Gastroesophageal sphincter (tissue), 4 donors: ENCODE measurements around the gene GPC4. TPM values are rescaled to one million over a fixed set of nuclear protein-coding genes. Genes with fewer than 3 reads are reported as not detected.
"Not testable (repeated sequence)": the region's sequence is repeated elsewhere in the genome, so short reads cannot be mapped to it uniquely, and the experiment has no call there.

ENCODE experiments used
- ATAC-seq: fragments of 150-250 bp; one replicate; pipeline ENCODE4 v1.9.1; 2016; ENCODE audit warnings: mild to moderate bottlenecking, moderate library complexity
- H3K27ac ChIP-seq, 4 donors: fragments of 200-600 bp; sonication (generic) in 3 of 4; 1 replicate in 3 of 4; 2 replicates in 1 of 4; pipeline ENCODE4 v1.5.1; 2016 to 2019
- H3K27me3 ChIP-seq: fragments of 200-600 bp; sonication (generic); one replicate; pipeline ENCODE4 v1.5.1; 2019
- H3K36me3 ChIP-seq, 2 donors: fragments of 200-600 bp; sonication (generic); one replicate each; pipeline ENCODE4 v1.5.1; 2019; ENCODE audit warnings: control low read depth in 1 of 2
- H3K4me1 ChIP-seq, 3 donors: fragments of 200-600 bp; sonication (generic); 1 replicate in 2 of 3; 2 replicates in 1 of 3; pipeline ENCODE4 v1.5.1; 2016 to 2019; ENCODE audit warnings: control low read depth in 2 of 3
- H3K4me3 ChIP-seq, 2 donors: fragments of 200-600 bp; sonication (generic); one replicate each; pipeline ENCODE4 v1.5.1; 2019; ENCODE audit warnings: mild to moderate bottlenecking in 1 of 2, moderate library complexity in 1 of 2
- H3K9me3 ChIP-seq, 3 donors: fragments of 200-600 bp; sonication (generic); one replicate each; pipeline ENCODE4 v1.5.1; 2017 to 2019; ENCODE audit warnings: control low read depth in 2 of 3
- EP300 ChIP-seq: sonication (generic); formaldehyde crosslinking; IDR thresholded peaks from one replicate; pipeline ENCODE4 v1.6.1; 2017; ENCODE audit warnings: antibody characterized with exemption, mild to moderate bottlenecking
- POLR2A ChIP-seq, 2 donors: fragments of 450-650 bp; IDR thresholded peaks; one replicate each; pipeline ENCODE4 v1.6.1; 2017; ENCODE audit warnings: antibody characterized with exemption in 2 of 2, mild to moderate bottlenecking in 2 of 2, moderate library complexity in 1 of 2
- POLR2AphosphoS5 ChIP-seq: sonication (generic); formaldehyde crosslinking; IDR thresholded peaks from one replicate; pipeline ENCODE4 v1.6.1; 2017; ENCODE audit warnings: antibody characterized with exemption
- WGBS, 2 donors: methylation state at CpG; one replicate each; pipeline ENCODE4 v1.1.5; 2018; ENCODE audit warnings: low coverage in 1 of 2; 5-methylcytosine and 5-hydroxymethylcytosine counted together
- total RNA-seq, 4 donors: library from RNA; depleted of rRNA; stranded (reverse); fragments of >200 nt; gene quantifications; one replicate each; pipeline ENCODE4 v1.1.0, GENCODE V29; 2016
- TF ChIP-seq, protein P1 (sequence below), 4 experiments: fragments of 200-600 bp in 2 of 4; fragments of 450-650 bp in 2 of 4; sonication (generic) in 1 of 4; IDR thresholded peaks; one replicate each; pipeline ENCODE4 v1.5.1; 2017 to 2019; ENCODE audit warnings: antibody characterized with exemption in 4 of 4, mild to moderate bottlenecking in 2 of 4, moderate library complexity in 2 of 4

Gene GPC4
- total RNA-seq, 4 donors from 2014 or later: 62.7 to 97.1 (median 67.9) TPM

DNA sequence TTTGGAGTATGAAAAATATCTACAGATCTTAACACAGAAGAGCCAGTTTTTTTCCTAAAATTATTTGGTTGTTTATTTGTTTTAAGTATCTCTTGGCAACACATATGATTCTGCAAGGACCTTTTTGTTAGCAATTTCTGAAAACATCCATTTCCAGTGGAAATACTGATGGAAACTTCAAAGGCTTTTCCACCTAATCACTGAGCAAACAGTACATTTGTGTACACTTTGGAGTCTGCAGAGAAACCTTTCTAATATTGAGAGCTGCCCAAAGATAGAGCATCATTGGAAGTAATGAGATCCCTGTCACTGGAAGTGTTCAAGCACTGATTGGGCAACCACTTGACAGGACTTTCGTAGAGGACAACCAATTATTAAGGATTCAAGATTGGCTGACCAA is 127.4 kb downstream of the GPC4 start:
- Histone ChIP-seq H3K9me3 (no peaks in the 10 kb centered on the region), H3K4me3 (no peak overlapping the region), H3K36me3 (no peaks in the 10 kb centered on the region), H3K4me1 (no peaks in the 10 kb centered on the region), H3K27ac (no peak overlapping the region), H3K27me3 (no peaks in the 10 kb centered on the region)
- no peak for ATAC-seq
- no peak for TF ChIP-seq POLR2A (IDR thresholded peaks at IDR 0.05)
- TF ChIP-seq, protein P1, sequence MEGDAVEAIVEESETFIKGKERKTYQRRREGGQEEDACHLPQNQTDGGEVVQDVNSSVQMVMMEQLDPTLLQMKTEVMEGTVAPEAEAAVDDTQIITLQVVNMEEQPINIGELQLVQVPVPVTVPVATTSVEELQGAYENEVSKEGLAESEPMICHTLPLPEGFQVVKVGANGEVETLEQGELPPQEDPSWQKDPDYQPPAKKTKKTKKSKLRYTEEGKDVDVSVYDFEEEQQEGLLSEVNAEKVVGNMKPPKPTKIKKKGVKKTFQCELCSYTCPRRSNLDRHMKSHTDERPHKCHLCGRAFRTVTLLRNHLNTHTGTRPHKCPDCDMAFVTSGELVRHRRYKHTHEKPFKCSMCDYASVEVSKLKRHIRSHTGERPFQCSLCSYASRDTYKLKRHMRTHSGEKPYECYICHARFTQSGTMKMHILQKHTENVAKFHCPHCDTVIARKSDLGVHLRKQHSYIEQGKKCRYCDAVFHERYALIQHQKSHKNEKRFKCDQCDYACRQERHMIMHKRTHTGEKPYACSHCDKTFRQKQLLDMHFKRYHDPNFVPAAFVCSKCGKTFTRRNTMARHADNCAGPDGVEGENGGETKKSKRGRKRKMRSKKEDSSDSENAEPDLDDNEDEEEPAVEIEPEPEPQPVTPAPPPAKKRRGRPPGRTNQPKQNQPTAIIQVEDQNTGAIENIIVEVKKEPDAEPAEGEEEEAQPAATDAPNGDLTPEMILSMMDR (IDR thresholded peaks at IDR 0.05): no peak
- TF ChIP-seq EP300: no peak
- no peak for TF ChIP-seq POLR2AphosphoS5
- WGBS, 2 donors: no CpG with 5 or more reads among the region's 1 CpG

DNA sequence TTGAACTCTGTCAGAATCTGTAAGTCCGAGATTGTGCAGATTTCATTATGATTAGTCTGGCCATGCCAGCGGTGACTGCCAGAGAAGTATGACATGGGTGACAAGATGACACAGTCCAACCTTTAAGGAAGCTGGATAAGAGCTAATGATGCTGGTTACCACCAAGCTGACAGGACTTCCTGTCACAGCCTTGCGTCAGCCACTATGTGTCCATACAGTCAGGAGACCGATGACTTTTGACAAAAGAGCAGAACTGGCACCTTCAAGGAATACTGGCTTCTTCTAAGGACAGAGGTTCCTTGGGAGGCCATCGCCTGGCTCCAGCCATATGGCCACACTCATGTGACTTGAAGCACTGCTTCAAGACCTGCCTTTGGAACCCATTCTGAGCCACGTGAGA is 129.9 kb downstream of the GPC4 start:
- Histone ChIP-seq H3K27ac (no peak overlapping the region), H3K4me3 (no peak overlapping the region), H3K36me3 (no peaks in the 10 kb centered on the region), H3K27me3 (no peaks in the 10 kb centered on the region), H3K4me1 (no peaks in the 10 kb centered on the region), H3K9me3 (no peaks in the 10 kb centered on the region)
- ATAC-seq: no peak
- WGBS, 2 donors: 70 to 84% methylated on average over 3 of the region's 6 CpGs
- TF ChIP-seq POLR2A (IDR thresholded peaks at IDR 0.05): no peak
- TF ChIP-seq, protein P1 (IDR thresholded peaks at IDR 0.05): no peak
- no peak for TF ChIP-seq EP300
- TF ChIP-seq POLR2AphosphoS5: no peak

DNA sequence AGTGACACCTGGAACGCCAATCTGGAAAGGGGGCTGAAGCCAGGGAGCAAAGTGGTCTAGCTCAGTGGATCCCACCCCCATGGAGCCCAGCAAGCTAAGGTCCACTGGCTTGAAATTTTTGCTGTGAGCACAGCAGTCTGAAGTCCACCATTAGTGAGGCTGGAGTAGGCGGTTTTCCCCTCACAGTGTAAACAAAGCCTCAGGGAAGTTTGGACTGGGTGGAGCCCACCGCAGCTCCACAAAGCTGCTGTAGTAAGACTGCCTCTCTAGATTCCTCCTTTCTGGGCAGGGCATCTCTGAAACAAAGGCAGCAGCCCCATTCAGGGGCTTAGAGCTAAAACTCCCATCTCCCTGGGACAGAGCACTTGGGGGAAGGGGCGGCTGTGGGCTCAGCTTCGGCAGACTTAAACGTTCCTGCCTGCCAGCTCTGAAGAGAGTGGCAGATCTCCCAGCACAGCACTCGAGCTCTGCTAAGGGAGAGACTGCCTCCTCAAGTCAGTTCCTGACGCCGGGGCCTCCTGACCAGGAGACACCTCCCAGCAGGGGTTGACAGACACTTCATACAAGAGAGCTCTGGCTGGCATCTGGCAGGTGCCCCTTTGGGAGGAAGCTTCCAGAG is 136.1 kb downstream of the GPC4 start:
- ATAC-seq, H3K4me3 ChIP-seq, H3K27me3 ChIP-seq, H3K9me3 ChIP-seq, H3K36me3 ChIP-seq, H3K27ac ChIP-seq, H3K4me1 ChIP-seq: not testable (repeated sequence)
- no CpG with 5 or more reads among the region's 9 CpGs for WGBS, 2 donors

DNA sequence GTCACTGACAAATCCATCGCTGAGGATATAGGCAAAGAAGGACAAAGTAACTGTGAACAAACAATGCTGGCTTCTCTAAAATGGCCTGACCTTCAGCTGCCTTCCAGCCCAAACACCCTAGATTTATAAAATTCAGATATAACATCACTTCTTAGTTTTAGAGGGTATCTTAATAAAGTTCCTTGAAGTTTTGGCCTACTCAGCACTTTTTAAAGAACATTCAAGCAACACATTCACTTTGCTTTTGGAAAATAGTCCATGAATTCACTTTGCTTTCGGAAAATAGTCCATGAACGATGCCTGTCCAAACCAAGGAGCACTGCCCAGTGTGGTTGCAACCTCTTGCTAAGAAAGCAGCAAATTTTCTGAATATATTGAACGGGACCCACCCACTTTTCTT is 142.1 kb downstream of the GPC4 start:
- Histone ChIP-seq H3K4me3 (no peak overlapping the region), H3K27ac (no peak overlapping the region), H3K4me1 (no peaks in the 10 kb centered on the region), H3K36me3 (no peaks in the 10 kb centered on the region), H3K27me3 (no peaks in the 10 kb centered on the region), H3K9me3 (no peaks in the 10 kb centered on the region)
- TF ChIP-seq EP300 (no peak), POLR2A (IDR thresholded peaks at IDR 0.05) (no peak), POLR2AphosphoS5 (no peak)
- TF ChIP-seq, protein P1 (IDR thresholded peaks at IDR 0.05): no peak
- 82 to 100% methylated on average over 3 to 4 of the region's 4 CpGs for WGBS, 2 donors
- ATAC-seq: no peak

DNA sequence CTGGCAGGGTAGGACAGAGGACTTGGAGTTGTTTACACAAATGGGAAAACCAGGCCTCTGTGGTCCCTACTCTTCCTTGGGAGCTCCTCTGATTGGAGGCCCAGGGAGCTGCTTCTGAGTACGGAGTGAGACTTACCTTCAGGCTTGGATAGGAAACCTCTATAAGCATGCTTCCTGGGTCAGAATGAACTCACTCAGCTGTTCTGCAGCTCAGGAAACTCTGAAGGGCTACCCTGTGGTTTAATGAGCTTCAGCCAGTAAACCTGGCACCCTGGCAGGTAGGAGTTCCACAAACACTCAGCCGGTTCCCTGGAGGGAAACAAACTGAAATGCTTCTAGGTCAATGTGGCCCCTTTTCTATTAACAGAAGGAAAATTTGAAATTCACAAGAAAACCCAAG is 146.1 kb downstream of the GPC4 start:
- H3K4me1 ChIP-seq: peaks cover 0 to 13% (median 0%) of the 10 kb centered on the region in 3 donors
- H3K27me3 ChIP-seq: no peaks in the 10 kb centered on the region
- no peak for TF ChIP-seq EP300
- no peak for TF ChIP-seq POLR2AphosphoS5
- TF ChIP-seq, protein P1 (IDR thresholded peaks at IDR 0.05): no peak
- TF ChIP-seq POLR2A (IDR thresholded peaks at IDR 0.05): no peak
- no peaks in the 10 kb centered on the region for H3K9me3 ChIP-seq
- no peak for ATAC-seq
- 64 to 88% methylated on average over 1 to 2 of the region's 2 CpGs for WGBS, 2 donors
- H3K27ac ChIP-seq: no peak overlapping the region
- H3K4me3 ChIP-seq: no peak overlapping the region
- H3K36me3 ChIP-seq: no peaks in the 10 kb centered on the region
